Progenitor cell of endocrine pancreas (in vitro differentiated cells): Measurements from ENCODE around the gene WWP2. TPM values are rescaled to one million over a fixed set of nuclear protein-coding genes. Genes with fewer than 3 reads are reported as not detected.

Experiments used
- DNase-seq: peaks from one replicate; pipeline ENCODE4 v3.0.0; 2021; ENCODE audit warnings: low spot score; ENCODE audit not compliant: unreplicated experiment
- H3K27ac Mint-ChIP-seq: 2 replicates; pipeline ENCODE4 v1.8.0; 2021; ENCODE audit warnings: mild to moderate bottlenecking, moderate library complexity, mixed read lengths
- H3K27me3 Mint-ChIP-seq: 2 replicates; pipeline ENCODE4 v1.8.0; 2021; ENCODE audit warnings: mixed read lengths
- H3K36me3 Mint-ChIP-seq: 2 replicates; pipeline ENCODE4 v1.8.0; 2022; ENCODE audit warnings: mixed read lengths; ENCODE audit not compliant: insufficient read depth
- H3K4me1 Mint-ChIP-seq: 2 replicates; pipeline ENCODE4 v1.8.0; 2021; ENCODE audit warnings: low read depth, mixed read lengths
- H3K4me3 Mint-ChIP-seq: 2 replicates; pipeline ENCODE4 v1.8.0; 2021; ENCODE audit warnings: low read depth, mild to moderate bottlenecking, moderate library complexity, mixed read lengths
- H3K9me3 Mint-ChIP-seq: 2 replicates; pipeline ENCODE4 v1.8.0; 2021; ENCODE audit warnings: low read depth, mixed read lengths
- total RNA-seq: library from RNA; stranded (reverse); gene quantifications from 2 replicates; pipeline ENCODE4 v1.2.1, GENCODE V29; 2021
- TF ChIP-seq, protein P1 (sequence below): fragments of 200-600 bp; sonication (generic); IDR thresholded peaks from one replicate; pipeline ENCODE4 v1.5.0; 2021; ENCODE audit warnings: antibody characterized with exemption, mild to moderate bottlenecking; ENCODE audit not compliant: unreplicated experiment

Gene WWP2
- total RNA-seq, 1 donor from 2014 or later: 62.3 TPM

DNA sequence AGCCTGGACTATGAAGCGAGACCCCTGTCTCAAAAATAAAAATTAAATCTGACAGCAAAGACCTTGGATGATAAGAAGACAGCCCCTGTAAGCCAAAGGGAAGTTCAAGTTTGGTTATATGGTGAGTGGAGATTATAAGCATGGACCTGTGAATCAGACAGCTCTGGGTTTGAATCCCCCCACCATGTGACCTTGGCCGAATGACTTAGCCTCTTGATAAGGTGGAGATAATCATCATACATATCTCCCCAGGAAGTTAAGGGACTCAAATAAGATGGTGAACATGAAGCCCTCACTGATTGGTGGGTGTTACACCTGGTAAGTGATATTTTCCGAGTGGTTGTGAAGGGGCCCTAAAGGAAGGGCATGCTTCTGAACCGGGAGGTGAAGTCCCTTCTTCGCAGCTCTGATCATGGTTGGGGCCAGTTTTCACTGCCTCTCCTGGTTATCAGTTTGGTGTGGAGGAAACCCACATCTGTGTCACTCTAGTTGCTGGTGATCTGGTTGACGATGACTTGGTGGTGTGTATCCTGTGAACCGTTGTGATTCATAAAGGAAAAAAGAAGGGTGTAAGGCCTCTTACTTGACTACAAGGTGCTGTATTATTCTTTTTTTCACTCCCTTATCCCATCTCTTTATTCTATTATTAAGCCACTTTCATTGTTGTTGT, 127.3 kb downstream of the WWP2 start:
- peaks cover 31% of the 10 kb centered on the region for H3K36me3 Mint-ChIP-seq
- H3K4me3 Mint-ChIP-seq: no peak overlapping the region
- peak overlapping the region; percentile 29 for H3K27ac Mint-ChIP-seq
- H3K9me3 Mint-ChIP-seq: no peaks in the 10 kb centered on the region
- H3K4me1 Mint-ChIP-seq: peaks cover 21% of the 10 kb centered on the region
- no peak for DNase-seq
- H3K27me3 Mint-ChIP-seq: no peaks in the 10 kb centered on the region
- TF ChIP-seq, protein P1, sequence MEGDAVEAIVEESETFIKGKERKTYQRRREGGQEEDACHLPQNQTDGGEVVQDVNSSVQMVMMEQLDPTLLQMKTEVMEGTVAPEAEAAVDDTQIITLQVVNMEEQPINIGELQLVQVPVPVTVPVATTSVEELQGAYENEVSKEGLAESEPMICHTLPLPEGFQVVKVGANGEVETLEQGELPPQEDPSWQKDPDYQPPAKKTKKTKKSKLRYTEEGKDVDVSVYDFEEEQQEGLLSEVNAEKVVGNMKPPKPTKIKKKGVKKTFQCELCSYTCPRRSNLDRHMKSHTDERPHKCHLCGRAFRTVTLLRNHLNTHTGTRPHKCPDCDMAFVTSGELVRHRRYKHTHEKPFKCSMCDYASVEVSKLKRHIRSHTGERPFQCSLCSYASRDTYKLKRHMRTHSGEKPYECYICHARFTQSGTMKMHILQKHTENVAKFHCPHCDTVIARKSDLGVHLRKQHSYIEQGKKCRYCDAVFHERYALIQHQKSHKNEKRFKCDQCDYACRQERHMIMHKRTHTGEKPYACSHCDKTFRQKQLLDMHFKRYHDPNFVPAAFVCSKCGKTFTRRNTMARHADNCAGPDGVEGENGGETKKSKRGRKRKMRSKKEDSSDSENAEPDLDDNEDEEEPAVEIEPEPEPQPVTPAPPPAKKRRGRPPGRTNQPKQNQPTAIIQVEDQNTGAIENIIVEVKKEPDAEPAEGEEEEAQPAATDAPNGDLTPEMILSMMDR: no peak

DNA sequence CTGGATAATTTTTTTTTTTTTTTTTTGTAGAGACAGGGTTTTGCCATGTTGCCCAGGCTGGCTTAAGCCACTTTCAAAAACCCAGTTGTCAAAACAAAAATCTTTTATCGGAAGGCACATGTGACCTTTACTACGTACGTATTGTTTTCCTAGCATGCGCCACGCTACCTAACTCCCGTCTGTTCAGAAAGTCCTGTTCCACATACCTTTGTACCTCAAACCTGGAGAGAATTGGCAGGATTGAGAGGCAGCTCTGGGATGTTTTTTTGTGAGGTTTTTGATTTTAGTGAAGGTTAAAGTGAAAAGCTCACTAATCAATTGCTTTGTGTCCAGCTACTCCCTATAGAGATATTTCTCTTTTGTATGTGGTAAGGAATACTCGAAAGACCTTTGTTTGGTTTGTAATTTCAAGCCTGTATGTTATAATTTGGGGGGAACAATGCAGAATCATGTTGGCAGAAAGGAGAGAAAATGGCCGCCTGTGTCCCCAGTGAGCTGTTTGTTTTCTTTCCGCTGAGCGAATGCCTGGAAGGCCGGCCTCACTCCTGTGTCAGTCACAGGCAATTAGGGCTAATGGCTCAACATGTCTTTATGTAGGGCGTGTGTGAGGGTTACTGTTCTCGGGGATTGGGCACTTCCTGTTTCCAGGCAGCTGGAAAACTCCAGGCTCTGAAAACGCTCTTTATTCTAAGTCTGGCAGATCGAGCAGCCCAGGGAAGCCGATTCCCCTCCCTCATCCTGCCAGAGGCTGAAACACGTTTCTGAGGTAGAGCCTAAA, 128.2 kb downstream of the WWP2 start:
- no peak for DNase-seq
- H3K36me3 Mint-ChIP-seq: peaks cover 31% of the 10 kb centered on the region
- H3K27me3 Mint-ChIP-seq: no peaks in the 10 kb centered on the region
- H3K4me3 Mint-ChIP-seq: peak overlapping the region; percentile 24
- H3K4me1 Mint-ChIP-seq: peaks cover 22% of the 10 kb centered on the region
- TF ChIP-seq, protein P1: no peak
- H3K9me3 Mint-ChIP-seq: no peaks in the 10 kb centered on the region
- peak overlapping the region; percentile 98 for H3K27ac Mint-ChIP-seq

DNA sequence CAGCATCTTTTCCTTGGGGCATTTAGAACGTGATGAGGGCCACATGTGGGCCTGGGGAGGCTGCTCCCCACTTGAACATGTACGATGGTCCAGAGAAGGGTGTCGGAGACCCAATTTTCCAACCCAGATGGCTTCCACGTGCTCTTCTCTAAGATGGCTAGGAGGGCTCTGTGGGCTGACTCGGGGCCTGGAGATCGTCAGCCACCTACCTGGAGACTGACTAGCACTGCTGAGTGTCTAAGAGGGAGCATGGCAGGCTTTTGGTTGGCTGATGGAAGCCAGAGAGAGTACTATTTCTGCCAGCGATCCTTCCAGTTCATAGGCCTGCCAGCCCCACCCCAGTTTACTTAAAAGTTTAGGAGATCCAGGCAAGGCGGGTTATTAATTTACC, 128.8 kb downstream of the WWP2 start:
- peaks cover 17% of the 10 kb centered on the region for H3K4me1 Mint-ChIP-seq
- no peaks in the 10 kb centered on the region for H3K9me3 Mint-ChIP-seq

DNA sequence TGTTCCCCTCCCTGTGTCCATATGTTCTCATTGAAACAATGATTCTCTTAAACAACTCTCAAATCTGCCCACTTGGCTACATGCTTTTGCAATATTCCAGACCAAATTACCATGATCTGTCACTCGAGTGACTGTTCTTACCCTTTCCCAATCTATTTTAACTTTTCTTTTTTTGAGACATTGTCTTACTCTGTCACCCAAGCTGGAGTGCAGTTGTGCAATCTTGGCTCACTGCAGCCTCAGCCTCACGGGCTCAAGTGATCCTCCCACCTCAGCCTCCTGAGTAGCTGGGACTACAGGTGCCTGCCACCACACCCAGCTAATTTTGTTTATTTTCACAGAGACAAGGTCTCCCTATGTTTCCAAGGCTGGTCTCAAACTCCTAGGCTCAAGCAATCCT, 130.2 kb downstream of the WWP2 start:
- DNase-seq: no peak
- H3K9me3 Mint-ChIP-seq: no peaks in the 10 kb centered on the region
- TF ChIP-seq, protein P1: no peak
- peaks cover 28% of the 10 kb centered on the region for H3K36me3 Mint-ChIP-seq
- no peak overlapping the region for H3K4me3 Mint-ChIP-seq
- H3K27me3 Mint-ChIP-seq: no peaks in the 10 kb centered on the region
- no peak overlapping the region for H3K27ac Mint-ChIP-seq
- peaks cover 17% of the 10 kb centered on the region for H3K4me1 Mint-ChIP-seq

More for the DNA sequence above, 128.8 kb downstream of the WWP2 start:
- peak overlapping the region; percentile 98 for H3K27ac Mint-ChIP-seq
- H3K27me3 Mint-ChIP-seq: no peaks in the 10 kb centered on the region
- H3K4me3 Mint-ChIP-seq: peak overlapping the region; percentile 24
- TF ChIP-seq, protein P1: no peak
- H3K36me3 Mint-ChIP-seq: peaks cover 28% of the 10 kb centered on the region
- DNase-seq: no peak

DNA sequence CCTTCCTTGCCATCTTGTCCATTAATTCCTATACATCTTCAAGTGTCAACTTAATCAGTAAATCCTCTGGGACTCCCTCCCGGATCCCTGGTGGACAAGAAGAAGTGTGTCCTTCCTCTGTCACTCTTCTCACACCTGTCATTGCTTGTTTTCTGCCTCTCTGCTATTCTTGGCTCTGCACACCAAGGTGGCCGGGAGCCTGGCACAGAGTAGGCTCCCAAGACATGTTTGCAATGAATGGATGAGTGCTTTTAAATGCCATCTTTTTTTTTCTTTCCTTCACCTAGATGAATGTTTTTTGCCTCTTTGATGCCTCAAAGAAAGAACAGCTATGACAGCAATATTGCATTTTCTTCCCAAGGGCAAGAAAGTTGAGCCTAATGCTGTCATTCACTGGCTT, 131.0 kb downstream of the WWP2 start:
- Mint-ChIP-seq H3K36me3 (peaks cover 26% of the 10 kb centered on the region), H3K4me3 (no peak overlapping the region), H3K9me3 (no peaks in the 10 kb centered on the region), H3K4me1 (peaks cover 15% of the 10 kb centered on the region), H3K27ac (no peak overlapping the region), H3K27me3 (no peaks in the 10 kb centered on the region)
- TF ChIP-seq, protein P1: no peak
- DNase-seq: no peak
